H1 (cell line): ENCODE measurements around the gene AFF4. TPM values are rescaled to one million over a fixed set of nuclear protein-coding genes. Genes with fewer than 3 reads are reported as not detected.

Source experiments
- CTCF ChIA-PET: fragments of 300-600 bp; sonication (Branson Sonifier 250); formaldehyde crosslinking; loops from one replicate; lab custom pipeline; 2021; ENCODE audit not compliant: partially characterized antibody; lab: Charles Lee
- POLR2A ChIA-PET: fragments of 300-600 bp; sonication (Branson Sonifier 250); formaldehyde crosslinking; loops from one replicate; lab custom pipeline; 2021; ENCODE audit warnings: inconsistent platforms; ENCODE audit not compliant: partially characterized antibody; lab: Charles Lee
- DNase-seq, 2 experiments: peaks; one replicate each; pipeline versions ENCODE4 v3.0.0 to v3.0.0-alpha.2; 2010 to 2022; ENCODE audit warnings: low spot score in 2 of 2, low read depth in 1 of 2, mixed read lengths in 1 of 2
- FAIRE-seq: peaks from 2 replicates; lab custom pipeline; 2011; peaks lifted over from hg19 to GRCh38; lab: Jason Lieb, UNC
- H2AFZ ChIP-seq: 2 replicates; pipeline ENCODE4 v1.8.1; 2012; ENCODE audit warnings: low read length, inconsistent platforms
- H2AK5ac ChIP-seq: 2 replicates; pipeline ENCODE4 v1.6.1; 2013; ENCODE audit warnings: low read depth, low read length
- H2BK120ac ChIP-seq: replicated peaks from 2 replicates; pipeline ENCODE3; 2013; ENCODE audit warnings: low read depth, low read length, inconsistent platforms
- H2BK12ac ChIP-seq: 2 replicates; pipeline ENCODE4 v1.6.1; 2013; ENCODE audit warnings: low read depth, low read length
- H2BK15ac ChIP-seq: 2 replicates; pipeline ENCODE4 v1.6.1; 2013; ENCODE audit warnings: low read length
- H2BK20ac ChIP-seq: 2 replicates; pipeline ENCODE4 v1.6.1; 2013; ENCODE audit warnings: low read length
- H2BK5ac ChIP-seq: 2 replicates; pipeline ENCODE4 v1.6.1; 2013; ENCODE audit warnings: low read depth, low read length
- H3K14ac ChIP-seq: 2 replicates; pipeline ENCODE4 v1.6.1; 2013; ENCODE audit warnings: inconsistent platforms; ENCODE audit not compliant: insufficient read length
- H3K18ac ChIP-seq: 2 replicates; pipeline ENCODE4 v1.6.1; 2013; ENCODE audit warnings: low read length; ENCODE audit errors: extremely low read depth
- H3K23ac ChIP-seq: 2 replicates; pipeline ENCODE4 v1.6.1; 2013; ENCODE audit warnings: inconsistent platforms; ENCODE audit not compliant: insufficient read length
- H3K23me2 ChIP-seq: 2 replicates; pipeline ENCODE4 v1.6.1; 2013; ENCODE audit warnings: low read depth, low read length
- H3K27ac ChIP-seq: 2 replicates; pipeline ENCODE4 v1.6.1; 2011; ENCODE audit warnings: low read depth, low read length, inconsistent platforms
- H3K27me3 ChIP-seq, 4 experiments: replicated peaks in 1 of 4; 1 replicate in 1 of 4; 2 replicates in 3 of 4; pipeline versions ENCODE4 v1.6.1 to v1.8.1; 2011 to 2013; ENCODE audit warnings: low read length in 3 of 4, mild to moderate bottlenecking in 3 of 4, inconsistent platforms in 2 of 4, mixed read lengths in 2 of 4, moderate library complexity in 1 of 4; ENCODE audit not compliant: control insufficient read depth in 3 of 4, insufficient read depth in 3 of 4; ENCODE audit errors: extremely low read depth in 1 of 4
- H3K36me3 ChIP-seq, 4 experiments: 2 replicates each; pipeline versions ENCODE4 v1.6.1 to v1.8.1; 2011 to 2013; ENCODE audit warnings: mild to moderate bottlenecking in 4 of 4, low read length in 3 of 4, moderate library complexity in 2 of 4, control low read depth in 1 of 4, inconsistent platforms in 1 of 4; ENCODE audit not compliant: insufficient read depth in 4 of 4, control insufficient read depth in 2 of 4
- H3K4ac ChIP-seq: replicated peaks from 2 replicates; pipeline ENCODE3; 2013; ENCODE audit warnings: low read length, low read depth, mixed read lengths, inconsistent platforms; ENCODE audit not compliant: insufficient read length
- H3K4me1 ChIP-seq, 4 experiments: replicated peaks in 1 of 4; 1 replicate in 1 of 4; 2 replicates in 3 of 4; pipeline versions ENCODE4 v1.6.1 to v1.8.1; 2011 to 2013; ENCODE audit warnings: low read length in 3 of 4, inconsistent platforms in 2 of 4, mixed read lengths in 1 of 4; ENCODE audit not compliant: insufficient read depth in 4 of 4, control insufficient read depth in 3 of 4
- H3K4me2 ChIP-seq, 2 experiments: 2 replicates each; pipeline versions ENCODE4 v1.6.1 to v1.8.1; 2011 to 2013; ENCODE audit warnings: low read depth in 2 of 2, low read length in 2 of 2, control low read depth in 1 of 2, inconsistent platforms in 1 of 2, mild to moderate bottlenecking in 1 of 2; ENCODE audit not compliant: insufficient read depth in 1 of 2
- H3K4me3 ChIP-seq, 4 experiments: fragments of 200-600, 300-600 bp in 1 of 4; sonication (generic), shearing (Covaris generic), sonication (Bioruptor Twin) in 1 of 4; 2 replicates each; pipeline versions ENCODE4 v1.5.1 to v1.8.1; 2011 to 2016; ENCODE audit warnings: low read length in 4 of 4, low read depth in 3 of 4, control low read depth in 2 of 4, inconsistent platforms in 2 of 4, mild to moderate bottlenecking in 2 of 4, mixed read lengths in 1 of 4, moderate library complexity in 1 of 4; ENCODE audit not compliant: insufficient read depth in 2 of 4; ENCODE audit errors: extremely low read depth in 1 of 4
- H3K56ac ChIP-seq: replicated peaks from 2 replicates; pipeline ENCODE3; 2013; ENCODE audit warnings: low read depth, mild to moderate bottlenecking, mixed read lengths, low read length, inconsistent platforms; ENCODE audit not compliant: insufficient read length
- H3K79me1 ChIP-seq: 2 replicates; pipeline ENCODE4 v1.6.1; 2013; ENCODE audit warnings: low read depth, low read length, control low read depth
- H3K79me2 ChIP-seq, 2 experiments: 2 replicates each; pipeline versions ENCODE4 v1.6.1 to v1.8.1; 2012 to 2013; ENCODE audit warnings: low read length in 2 of 2, mild to moderate bottlenecking in 2 of 2, inconsistent platforms in 1 of 2; ENCODE audit not compliant: insufficient read depth in 2 of 2, control insufficient read depth in 1 of 2
- H3K9ac ChIP-seq, 4 experiments: replicated peaks in 1 of 4; 1 replicate in 1 of 4; 2 replicates in 3 of 4; pipeline versions ENCODE4 v1.6.1 to v1.8.1; 2011 to 2013; ENCODE audit warnings: low read depth in 3 of 4, low read length in 3 of 4, control low read depth in 2 of 4, mild to moderate bottlenecking in 2 of 4, moderate library complexity in 2 of 4, inconsistent platforms in 1 of 4; ENCODE audit errors: extremely low read depth in 1 of 4
- H3K9me3 ChIP-seq, 2 experiments: 2 replicates each; pipeline versions ENCODE4 v1.6.1 to v1.8.1; 2012 to 2013; ENCODE audit warnings: mild to moderate bottlenecking in 2 of 2, moderate library complexity in 2 of 2, control low read depth in 1 of 2, inconsistent platforms in 1 of 2, low read depth in 1 of 2, low read length in 1 of 2, mixed read lengths in 1 of 2; ENCODE audit not compliant: insufficient read depth in 2 of 2
- H4K20me1 ChIP-seq, 2 experiments: replicated peaks in 1 of 2; 2 replicates each; pipeline versions ENCODE3 to v1.8.1; 2011 to 2013; ENCODE audit warnings: inconsistent platforms in 2 of 2, low read length in 2 of 2, mild to moderate bottlenecking in 1 of 2; ENCODE audit not compliant: insufficient read depth in 2 of 2, control insufficient read depth in 1 of 2
- H4K5ac ChIP-seq: 2 replicates; pipeline ENCODE4 v1.6.1; 2013; ENCODE audit warnings: low read length, low read depth, mixed read lengths, inconsistent platforms; ENCODE audit not compliant: insufficient read length
- H4K8ac ChIP-seq: 2 replicates; pipeline ENCODE4 v1.8.0; 2013; ENCODE audit warnings: mild to moderate bottlenecking, moderate library complexity, low read length, inconsistent platforms; ENCODE audit not compliant: insufficient read depth; ENCODE audit errors: extremely low read depth
- H4K91ac ChIP-seq: replicated peaks from 2 replicates; pipeline ENCODE3; 2013; ENCODE audit warnings: low read length, mixed read lengths, inconsistent platforms; ENCODE audit not compliant: insufficient read length
- ASH2L ChIP-seq: fragments of 200-600, 300-600 bp; sonication (generic); IDR thresholded peaks from one replicate; pipeline ENCODE4 v1.7.1; 2017; ENCODE audit warnings: low read length
- BACH1 ChIP-seq: IDR thresholded peaks from 2 replicates; pipeline ENCODE4 v1.6.1; 2012; ENCODE audit warnings: low read length, improper control_type of control experiment
- BCL11A ChIP-seq, 2 experiments: IDR thresholded peaks; one replicate each; pipeline ENCODE4 v1.6.1; 2011; ENCODE audit warnings: low read depth in 2 of 2, low read length in 2 of 2, mild to moderate bottlenecking in 2 of 2
- BRCA1 ChIP-seq: IDR thresholded peaks from 2 replicates; pipeline ENCODE4 v1.6.1; 2012; ENCODE audit warnings: low read depth, low read length, improper control_type of control experiment
- EP300 ChIP-seq, 2 experiments: IDR thresholded peaks; 1 replicate in 1 of 2; 2 replicates in 1 of 2; pipeline ENCODE4 v1.6.1; 2011 to 2012; ENCODE audit warnings: low read depth in 2 of 2, low read length in 2 of 2, mild to moderate bottlenecking in 2 of 2, borderline replicate concordance in 1 of 2, inconsistent platforms in 1 of 2, moderate library complexity in 1 of 2
- EZH2 ChIP-seq: fragments of 200-600 bp; sonication (generic); IDR thresholded peaks from 2 replicates; pipeline ENCODE4 v1.7.1; 2012; ENCODE audit warnings: low read depth, mild to moderate bottlenecking, moderate library complexity, low read length, inconsistent platforms; ENCODE audit not compliant: severe bottlenecking
- JUN ChIP-seq: IDR thresholded peaks from 2 replicates; pipeline ENCODE4 v1.6.1; 2011; ENCODE audit warnings: low read depth, mild to moderate bottlenecking, improper control_type of control experiment, low read length
- JUND ChIP-seq: IDR thresholded peaks from 2 replicates; pipeline ENCODE4 v1.6.1; 2011; ENCODE audit warnings: mild to moderate bottlenecking, improper control_type of control experiment, low read length
- MAFK ChIP-seq: IDR thresholded peaks from 2 replicates; pipeline ENCODE4 v1.6.1; 2012; ENCODE audit warnings: low read depth, mild to moderate bottlenecking, improper control_type of control experiment, low read length
- POLR2AphosphoS5 ChIP-seq: IDR thresholded peaks from 2 replicates; pipeline ENCODE4 v1.6.1; 2011; ENCODE audit warnings: low read depth, low read length
- RFX5 ChIP-seq: IDR thresholded peaks from 2 replicates; pipeline ENCODE4 v1.6.1; 2011; ENCODE audit warnings: low read depth, low read length, improper control_type of control experiment, borderline replicate concordance
- WGBS, 2 experiments: shearing (Covaris generic) in 1 of 2; methylation state at CpG; one replicate each; pipeline versions ENCODE4 v1.1.6 to v1.1.7; 2013 to 2015; ENCODE audit warnings: low lambda C conversion rate in 2 of 2, mixed read lengths in 2 of 2, inconsistent platforms in 1 of 2, low coverage in 1 of 2, missing lambda C conversion rate in 1 of 2; ENCODE audit not compliant: insufficient replicate concordance in 2 of 2, insufficient coverage in 1 of 2, insufficient read length in 1 of 2; ENCODE audit errors: extremely low coverage in 1 of 2, missing lambda C conversion rate in 1 of 2; 5-methylcytosine and 5-hydroxymethylcytosine counted together
- polyA plus RNA-seq, 7 experiments: library from polyadenylated mRNA; depleted of rRNA in 3 of 7; stranded (reverse) in 5 of 7; unstranded in 2 of 7; fragments of >200 nt in 5 of 7; fragments of 200-250 nt in 2 of 7; gene quantifications; 1 replicate in 5 of 7; 2 replicates in 1 of 7; 4 replicates in 1 of 7; pipeline versions ENCODE4 v1.2.1 to v1.2.3, GENCODE V29; 2011 to 2013; ENCODE audit warnings: missing spikeins in 2 of 7, mixed read lengths in 2 of 7
- total RNA-seq: library from RNA; stranded (reverse); fragmentation: NEBNext Ultra II Directional; extraction: Animal tissue kit (Norgen Biotek cat#: 25700); gene quantifications from 2 replicates; pipeline ENCODE4 v1.2.1, GENCODE V29; 2021

The AFF4 gene
- total and polyA plus RNA-seq, 2 of the 8 experiments (the other 6 are each of a cell fraction or from before 2014, with no cell fraction given), result 12.0 to 61.4 TPM

DNA sequence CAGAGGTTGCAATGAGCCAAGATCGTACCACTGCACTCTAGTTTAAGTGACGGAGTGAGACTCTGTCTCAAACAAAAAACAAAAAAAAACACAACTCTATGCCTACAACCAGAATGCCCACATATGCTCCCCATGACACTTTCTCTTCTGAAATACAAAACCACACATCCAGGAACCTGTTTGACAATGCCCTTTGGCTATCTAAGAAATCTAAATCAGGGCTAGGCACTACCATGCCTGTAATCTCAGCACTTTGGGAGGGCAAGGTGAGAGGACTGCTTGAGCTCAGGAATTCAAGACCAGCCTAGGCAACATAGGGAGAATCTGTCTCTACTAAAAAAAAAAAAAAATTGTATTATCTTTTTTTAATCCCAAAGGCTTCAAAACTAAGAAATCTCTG, 10.6 kb downstream of the AFF4 start:
- CTCF ChIA-PET, result no interaction called here

More for the DNA sequence above, 10.6 kb downstream of the AFF4 start:
- Histone ChIP-seq H3K27me3 (no peaks in the 10 kb centered on the region), H3K56ac (no peak overlapping the region), H3K9me3 (no peaks in the 10 kb centered on the region), H2BK5ac (no peak overlapping the region), H3K36me3 (peaks cover 3 to 8% (median 5%) of the 10 kb centered on the region in 4 experiments; a peak in 2 of 8 replicates), H3K79me2 (peaks cover 26 to 93% of the 10 kb centered on the region in 2 experiments), H3K9ac (no peak overlapping the region), H3K23ac (no peak overlapping the region), H3K18ac (no peak overlapping the region), H4K8ac (no peak overlapping the region), H2AFZ (no peak overlapping the region), H2BK120ac (no peak overlapping the region), H4K91ac (no peak overlapping the region), H2BK15ac (no peak overlapping the region), H3K27ac (no peak overlapping the region), H3K4ac (no peak overlapping the region), H2BK20ac (no peak overlapping the region), H3K4me3 (no peak overlapping the region), H4K20me1 (peaks cover 7 to 21% of the 10 kb centered on the region in 2 experiments), H2BK12ac (no peak overlapping the region), H3K14ac (no peak overlapping the region), H3K4me1 (no peaks in the 10 kb centered on the region), H2AK5ac (no peak overlapping the region), H3K4me2 (no peak overlapping the region), H4K5ac (no peak overlapping the region), H3K79me1 (peaks cover 9% of the 10 kb centered on the region), H3K23me2 (no peaks in the 10 kb centered on the region)
- peak in 1 of 2 experiments; percentile 16 for DNase-seq
- FAIRE-seq, result no peak
- WGBS, 2 experiments, result 95% methylated on average over 2 of the region's 2 CpGs; no CpG with 5 or more reads in 1 of the 2 experiments
- TF ChIP-seq BRCA1 (no peak), EZH2 (no peak), BCL11A (IDR thresholded peaks at IDR 0.05; ENCODE audit: low read depth in 2 of 2, low read length in 2 of 2) (no peak), RFX5 (no peak), JUND (no peak), EP300 (IDR thresholded peaks at IDR 0.05; ENCODE audit: borderline replicate concordance in 1 of 2, low read depth in 2 of 2, low read length in 2 of 2) (no peak), JUN (no peak), MAFK (no peak), ASH2L (no peak), BACH1 (no peak), POLR2AphosphoS5 (no peak)
- POLR2A ChIA-PET, result interaction anchor here (0.6 to 1.7 kb wide), 3 partner anchors 9 to 90 kb away, joined by 3 to 4 read pairs (median 4); partner anchors contain the start of gene AFF4
